Cardiac muscle cell (in vitro differentiated cells and primary cell): Measurements from ENCODE around the gene CREBL2. TPM values are rescaled to one million over a fixed set of nuclear protein-coding genes. Genes with fewer than 3 reads are reported as not detected.
A peak's percentile ranks its signal among the peaks of the same experiment; 100 is the strongest.

ENCODE experiments used
- DNase-seq, 2 donors: peaks; one replicate each; pipeline versions ENCODE4 v3.0.0 to v3.0.0-alpha.2; 2010 to 2017; ENCODE audit warnings: low read depth in 1 of 2, low spot score in 1 of 2
- H3K27ac ChIP-seq: fragments of 200-600 bp; sonication (generic); 2 replicates; pipeline ENCODE4 v1.5.1; 2016
- H3K27me3 ChIP-seq: fragments of 200-600 bp; sonication (generic); 2 replicates; pipeline ENCODE4 v1.6.0; 2016; ENCODE audit warnings: control low read depth
- H3K36me3 ChIP-seq: fragments of 200-600 bp; sonication (generic); 2 replicates; pipeline ENCODE4 v1.5.1; 2016; ENCODE audit warnings: control low read depth
- H3K4me1 ChIP-seq: fragments of 200-600 bp; sonication (generic); 2 replicates; pipeline ENCODE4 v1.8.1; 2017; ENCODE audit warnings: low read depth, mild to moderate bottlenecking, mixed run types
- H3K4me3 ChIP-seq: fragments of 200-600 bp; sonication (generic); 2 replicates; pipeline ENCODE4 v1.5.1; 2016; ENCODE audit warnings: mild to moderate bottlenecking
- H3K9me3 ChIP-seq: fragments of 200-600 bp; sonication (generic); 2 replicates; pipeline ENCODE4 v1.5.1; 2017; ENCODE audit warnings: low read depth, mild to moderate bottlenecking, control low read depth
- polyA plus RNA-seq: library from polyadenylated mRNA; unstranded; fragments of >200 nt; fragmentation: Nextera tagmentation; extraction: Ambion mirVana; gene quantifications from 2 replicates; pipeline ENCODE4 v1.2.1, GENCODE V29; 2016
- total RNA-seq: library from RNA; depleted of rRNA; stranded (reverse); fragments of >200 nt; gene quantifications from 2 replicates; pipeline ENCODE4 v1.2.3, GENCODE V29; 2016
- TF ChIP-seq, protein P1 (sequence below): IDR thresholded peaks from 2 replicates; pipeline ENCODE4 v1.5.1; 2012; ENCODE audit warnings: low read depth, mild to moderate bottlenecking, low read length

CREBL2 gene
- total and polyA plus RNA-seq, 2 experiments from 2014 or later: 18.3 to 20.1 TPM

GRCh38 chr12:12598864-12599263 lies 12.8 kb upstream of the CREBL2 start:
- Histone ChIP-seq H3K36me3 (no peaks in the 10 kb centered on the region), H3K4me3 (no peak overlapping the region), H3K9me3 (no peaks in the 10 kb centered on the region), H3K4me1 (no peaks in the 10 kb centered on the region), H3K27ac (no peak overlapping the region), H3K27me3 (no peaks in the 10 kb centered on the region)
- DNase-seq: no peak
- TF ChIP-seq, protein P1, sequence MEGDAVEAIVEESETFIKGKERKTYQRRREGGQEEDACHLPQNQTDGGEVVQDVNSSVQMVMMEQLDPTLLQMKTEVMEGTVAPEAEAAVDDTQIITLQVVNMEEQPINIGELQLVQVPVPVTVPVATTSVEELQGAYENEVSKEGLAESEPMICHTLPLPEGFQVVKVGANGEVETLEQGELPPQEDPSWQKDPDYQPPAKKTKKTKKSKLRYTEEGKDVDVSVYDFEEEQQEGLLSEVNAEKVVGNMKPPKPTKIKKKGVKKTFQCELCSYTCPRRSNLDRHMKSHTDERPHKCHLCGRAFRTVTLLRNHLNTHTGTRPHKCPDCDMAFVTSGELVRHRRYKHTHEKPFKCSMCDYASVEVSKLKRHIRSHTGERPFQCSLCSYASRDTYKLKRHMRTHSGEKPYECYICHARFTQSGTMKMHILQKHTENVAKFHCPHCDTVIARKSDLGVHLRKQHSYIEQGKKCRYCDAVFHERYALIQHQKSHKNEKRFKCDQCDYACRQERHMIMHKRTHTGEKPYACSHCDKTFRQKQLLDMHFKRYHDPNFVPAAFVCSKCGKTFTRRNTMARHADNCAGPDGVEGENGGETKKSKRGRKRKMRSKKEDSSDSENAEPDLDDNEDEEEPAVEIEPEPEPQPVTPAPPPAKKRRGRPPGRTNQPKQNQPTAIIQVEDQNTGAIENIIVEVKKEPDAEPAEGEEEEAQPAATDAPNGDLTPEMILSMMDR: no peak

DNA sequence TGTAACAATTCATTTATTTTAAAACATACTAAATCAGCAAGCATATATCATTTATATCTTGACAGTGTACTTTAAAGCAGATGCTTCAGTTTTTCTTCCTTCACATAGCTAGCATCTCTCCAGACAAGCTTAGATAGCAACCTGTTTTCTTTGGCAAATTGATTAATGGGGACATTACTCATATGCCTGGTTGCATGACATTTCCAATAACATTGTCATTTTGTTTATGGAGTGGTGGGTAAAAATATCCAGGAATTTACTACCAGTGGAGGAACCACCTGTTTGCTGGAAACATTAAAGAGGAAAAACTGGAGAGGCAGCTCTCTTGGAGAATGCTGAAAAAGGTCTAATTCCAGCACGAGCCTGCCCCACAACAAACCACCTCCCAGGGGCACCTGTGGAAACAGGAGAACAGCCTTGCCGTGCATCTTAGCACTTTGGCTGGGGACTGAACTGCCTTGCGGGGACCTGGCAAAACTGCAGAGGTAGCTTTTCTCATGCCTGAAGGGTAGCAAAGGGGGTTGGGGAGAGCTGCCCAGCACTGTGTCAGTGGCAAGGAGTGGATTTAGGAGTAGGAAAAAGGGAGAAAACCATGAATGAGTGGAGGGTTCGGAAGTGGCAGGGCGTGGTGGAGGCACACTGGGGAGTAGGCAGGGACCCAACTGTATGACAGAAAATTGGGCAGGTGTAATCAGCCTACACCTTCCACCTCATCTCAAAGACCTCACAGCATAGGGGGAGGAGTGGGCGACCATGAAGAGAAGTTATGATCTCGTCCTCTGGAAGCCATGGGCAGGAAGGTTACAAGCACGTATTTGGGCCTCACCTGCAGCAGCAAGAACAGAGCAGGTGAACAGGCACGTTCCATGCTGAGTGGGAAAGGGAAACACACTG lies 11.7 kb upstream of the CREBL2 start:
- no peak for DNase-seq
- TF ChIP-seq, protein P1: no peak
- no peak overlapping the region for H3K4me3 ChIP-seq

DNA sequence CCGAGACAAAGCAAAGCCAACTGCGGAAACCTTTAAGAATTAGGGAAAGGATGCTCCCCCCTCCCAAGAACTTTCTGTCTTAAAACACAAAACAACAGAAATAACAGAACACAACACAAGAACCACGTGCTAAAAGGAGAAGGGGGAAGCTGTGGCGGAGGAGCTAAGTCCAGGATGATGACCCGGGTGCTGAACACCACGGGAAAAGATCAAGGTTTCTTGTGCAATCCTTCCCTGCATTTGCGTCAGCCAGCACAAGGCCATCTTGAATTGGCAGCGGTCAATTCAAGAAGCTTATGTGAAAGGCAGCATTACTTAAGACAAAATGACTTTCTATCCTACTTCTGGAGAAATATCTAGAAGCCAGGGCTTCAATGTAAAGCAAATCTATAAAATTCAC lies 11.0 kb upstream of the CREBL2 start:
- H3K4me3 ChIP-seq: no peak overlapping the region
- H3K36me3 ChIP-seq: no peaks in the 10 kb centered on the region
- H3K27me3 ChIP-seq: no peaks in the 10 kb centered on the region
- DNase-seq: no peak
- TF ChIP-seq, protein P1: no peak
- H3K27ac ChIP-seq: no peak overlapping the region
- no peaks in the 10 kb centered on the region for H3K9me3 ChIP-seq
- no peaks in the 10 kb centered on the region for H3K4me1 ChIP-seq

More for the DNA sequence above, 11.7 kb upstream of the CREBL2 start:
- Histone ChIP-seq H3K9me3 (no peaks in the 10 kb centered on the region), H3K4me1 (no peaks in the 10 kb centered on the region), H3K36me3 (no peaks in the 10 kb centered on the region), H3K27ac (no peak overlapping the region), H3K27me3 (no peaks in the 10 kb centered on the region)

- Histone ChIP-seq H3K9me3 (no peaks in the 10 kb centered on the region), H3K27me3 (no peaks in the 10 kb centered on the region), H3K36me3 (no peaks in the 10 kb centered on the region), H3K27ac (no peak overlapping the region), H3K4me1 (no peaks in the 10 kb centered on the region), H3K4me3 (no peak overlapping the region)
- DNase-seq: no peak
- TF ChIP-seq, protein P1: no peak
Measured at GRCh38 chr12:12604740-12605139, 6.9 kb upstream of the CREBL2 start.

GRCh38 chr12:12606781-12607589 lies 4.7 kb upstream of the CREBL2 start:
- H3K4me1 ChIP-seq: no peaks in the 10 kb centered on the region
- H3K9me3 ChIP-seq: no peaks in the 10 kb centered on the region
- no peak overlapping the region for H3K27ac ChIP-seq
- DNase-seq: peak in 1 of 2 donors; percentile 83
- TF ChIP-seq, protein P1: no peak
- H3K27me3 ChIP-seq: no peaks in the 10 kb centered on the region
- H3K4me3 ChIP-seq: no peak overlapping the region
- no peaks in the 10 kb centered on the region for H3K36me3 ChIP-seq
